HG03103 (cell line): Measurements from ENCODE around the gene ACO2.
A peak's percentile ranks its signal among the peaks of the same experiment; 100 is the strongest.
"Not testable (repeated sequence)": the region's sequence is repeated elsewhere in the genome, so short reads cannot be mapped to it uniquely, and the experiment has no call there.

ENCODE experiments used
- ATAC-seq: cut with Tn5 transposase; IDR thresholded peaks from one replicate; pipeline ENCODE4 v1.9.1; 2021; ENCODE audit warnings: low read depth; ENCODE audit not compliant: unreplicated experiment

Gene ACO2

DNA sequence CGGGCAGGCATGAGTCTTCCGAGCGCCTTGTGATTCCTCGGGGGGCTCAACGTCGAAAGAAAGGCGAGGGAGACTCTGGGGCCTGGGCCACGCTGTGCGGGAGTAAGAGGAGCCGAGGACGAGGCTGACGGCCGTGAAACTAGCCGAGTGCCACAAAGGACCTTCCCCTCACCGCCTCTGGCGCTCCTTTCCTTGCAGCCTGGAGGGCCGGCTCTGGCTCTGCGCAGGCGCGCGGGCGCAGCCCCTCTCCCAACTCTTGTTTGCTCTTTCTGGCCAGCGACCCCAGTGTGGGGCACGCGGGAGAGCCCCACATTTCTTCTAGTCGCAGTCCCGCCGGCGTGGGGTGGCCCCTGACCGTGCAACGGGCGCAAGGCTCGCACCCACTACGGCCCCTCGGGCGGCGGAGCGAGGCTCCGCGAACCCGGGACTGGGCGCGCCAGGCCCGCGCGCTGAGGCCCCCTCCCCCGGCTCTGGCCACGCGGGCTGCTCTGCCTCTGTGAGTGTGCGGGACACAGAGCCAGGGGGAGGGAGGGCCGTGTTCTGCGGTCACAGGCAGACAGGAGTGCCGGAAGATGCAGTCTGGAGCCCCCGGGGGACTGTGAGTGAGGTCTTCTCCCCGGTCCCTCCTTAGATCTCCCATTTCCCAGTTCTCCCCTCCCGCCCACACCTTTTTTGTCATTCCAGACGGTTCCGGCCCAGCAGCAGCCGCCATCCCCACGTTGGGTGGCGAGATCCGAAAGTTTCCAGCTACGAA, 21.3 kb upstream of the ACO2 start:
- ATAC-seq = no peak

GRCh38 chr22:41448189-41448808, 20.6 kb upstream of the ACO2 start:
- ATAC-seq = peak; percentile 42

- no peak for ATAC-seq
Observed at GRCh38 chr22:41458161-41458728, 10.7 kb upstream of the ACO2 start.

DNA sequence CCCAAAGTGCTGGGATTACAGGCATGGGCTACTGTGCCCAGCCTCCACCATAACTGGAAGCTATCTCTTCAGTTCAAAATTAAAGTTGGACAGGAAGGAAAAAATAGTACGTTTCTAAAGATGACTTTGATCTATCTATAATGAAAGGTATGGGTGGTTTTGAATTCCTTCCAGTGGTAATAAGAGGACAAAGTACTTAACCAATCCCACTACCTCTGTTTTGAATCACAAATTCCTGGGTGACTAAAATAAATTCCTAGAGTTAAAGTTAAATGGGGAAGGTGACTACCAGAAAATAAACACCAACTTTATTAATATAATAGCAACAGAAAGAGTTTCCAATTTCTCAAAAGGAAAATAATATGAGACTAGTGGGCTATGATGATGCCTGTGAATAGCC, 9.5 kb upstream of the ACO2 start:
- no peak for ATAC-seq

GRCh38 chr22:41460071-41460470, 8.8 kb upstream of the ACO2 start:
- ATAC-seq = not testable (repeated sequence)

GRCh38 chr22:41461901-41462300, 7.0 kb upstream of the ACO2 start:
- no peak for ATAC-seq

- peak; percentile 10 for ATAC-seq
Observed at GRCh38 chr22:41469218-41469851, 418 bp downstream of the ACO2 start.

DNA sequence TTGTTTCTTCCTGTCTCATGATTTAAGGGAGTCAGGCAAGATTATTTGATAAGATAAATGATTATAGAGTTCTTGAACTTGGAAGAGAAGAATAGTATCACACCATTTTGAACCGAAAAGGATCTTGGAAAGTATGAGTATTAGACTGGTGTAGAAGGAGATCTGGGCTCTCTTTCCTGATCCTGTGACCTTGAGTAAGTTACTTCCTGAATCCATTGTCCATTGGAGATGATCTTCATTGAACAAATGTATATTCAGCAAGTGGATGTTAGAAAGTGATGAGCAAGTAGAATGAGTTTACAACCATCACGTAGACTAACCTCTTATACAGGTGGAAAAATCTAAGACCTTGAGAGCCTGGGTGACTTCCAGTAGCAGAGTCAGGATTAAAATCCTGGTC, 2.0 kb downstream of the ACO2 start:
- ATAC-seq = no peak

GRCh38 chr22:41471568-41471967, 2.7 kb downstream of the ACO2 start:
- ATAC-seq = no peak

GRCh38 chr22:41474872-41475451, 6.0 kb downstream of the ACO2 start:
- ATAC-seq = no peak

DNA sequence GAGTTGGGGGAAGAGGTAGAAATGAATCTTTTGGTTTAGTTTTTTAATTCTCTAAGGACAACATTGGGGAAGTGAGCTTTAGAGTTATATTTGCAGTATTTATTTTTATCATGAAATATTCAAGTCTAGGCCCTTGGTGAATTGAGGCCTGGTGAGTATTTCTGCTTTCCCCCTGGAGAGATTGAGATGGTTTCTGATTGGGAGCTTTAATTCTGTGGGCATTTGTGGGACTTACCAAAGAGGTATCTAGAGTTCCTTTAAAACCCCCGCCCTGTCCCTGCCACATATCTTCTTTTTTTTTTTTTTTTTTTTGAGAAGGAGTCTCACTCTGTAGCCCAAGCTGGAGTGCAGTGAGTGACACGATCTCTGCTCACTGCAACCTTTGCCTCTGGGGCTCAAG, 9.6 kb downstream of the ACO2 start:
- no peak for ATAC-seq

GRCh38 chr22:41478891-41479521, 10.1 kb downstream of the ACO2 start:
- ATAC-seq = no peak

GRCh38 chr22:41479671-41480396, 10.9 kb downstream of the ACO2 start:
- ATAC-seq = no peak

DNA sequence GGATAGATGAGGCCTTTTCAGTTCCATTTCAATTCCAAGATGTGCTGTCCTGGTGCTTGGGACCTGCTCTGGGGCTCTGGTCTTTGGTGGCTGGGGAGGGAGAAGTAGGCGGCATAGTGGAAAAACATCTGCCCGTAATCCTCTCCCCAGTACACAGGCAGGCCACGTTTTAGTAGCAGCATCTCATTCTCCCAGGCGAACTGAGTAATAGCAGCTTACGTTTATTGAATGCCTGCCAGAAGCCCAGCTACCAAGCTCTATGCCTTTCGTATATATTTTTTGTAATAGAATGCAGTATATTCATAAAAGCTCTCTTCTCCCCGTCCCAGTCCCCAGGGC, 11.4 kb downstream of the ACO2 start:
- no peak for ATAC-seq

- ATAC-seq = no peak
Observed at GRCh38 chr22:41481131-41481830, 12.4 kb downstream of the ACO2 start.

DNA sequence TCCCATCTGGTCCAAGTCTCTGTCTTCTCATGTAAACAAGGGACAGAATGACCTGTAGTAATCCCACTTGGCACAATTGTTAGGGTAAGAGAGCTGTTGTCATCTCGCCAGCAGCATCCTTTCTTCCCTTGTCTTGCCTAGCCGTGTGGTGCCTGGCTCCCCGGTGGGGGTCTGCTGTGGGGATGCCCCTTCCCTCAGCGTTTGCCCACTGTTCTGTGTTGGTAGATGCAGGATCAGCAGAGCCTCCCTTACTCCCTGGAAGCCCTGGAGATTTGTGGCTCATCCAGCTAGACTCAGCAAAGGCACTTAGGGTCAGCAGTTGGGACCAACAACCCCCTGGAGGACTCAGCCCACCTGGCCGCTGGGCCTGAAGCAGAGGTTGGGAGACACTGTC, 13.0 kb downstream of the ACO2 start:
- ATAC-seq = no peak

DNA sequence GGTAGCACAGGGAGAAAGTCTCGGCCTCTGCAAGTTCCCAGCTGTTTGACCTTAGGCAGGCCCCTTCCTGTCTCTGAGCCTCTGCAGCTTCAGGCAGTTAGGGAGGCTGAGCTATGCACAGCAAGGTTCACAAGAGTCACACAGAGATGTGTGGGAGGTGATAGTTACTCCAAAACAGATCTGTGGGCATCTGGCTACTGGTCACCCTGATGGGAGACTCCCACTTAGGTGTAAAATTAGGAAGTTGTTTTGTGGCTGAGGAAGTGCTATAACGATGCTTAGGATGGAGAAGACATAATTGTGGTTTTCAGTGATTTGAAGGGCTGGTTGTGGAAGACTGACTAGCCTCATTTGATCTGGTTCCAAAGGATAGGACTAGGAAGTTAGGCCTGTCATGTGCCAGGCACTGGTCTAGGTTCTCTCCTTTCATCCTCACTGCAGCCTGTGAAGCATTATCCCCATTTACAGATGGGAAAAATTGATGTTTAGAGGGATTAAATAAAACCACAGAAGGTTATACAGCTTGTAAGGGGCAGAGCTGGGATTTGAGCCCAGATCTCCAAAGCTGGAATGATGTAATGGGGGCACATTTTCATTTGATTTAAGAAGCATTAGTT, 13.5 kb downstream of the ACO2 start:
- no peak for ATAC-seq

GRCh38 chr22:41485033-41485432, 16.1 kb downstream of the ACO2 start:
- no peak for ATAC-seq
